ENCODE results near the gene CASZ1.

Gene CASZ1

DNA sequence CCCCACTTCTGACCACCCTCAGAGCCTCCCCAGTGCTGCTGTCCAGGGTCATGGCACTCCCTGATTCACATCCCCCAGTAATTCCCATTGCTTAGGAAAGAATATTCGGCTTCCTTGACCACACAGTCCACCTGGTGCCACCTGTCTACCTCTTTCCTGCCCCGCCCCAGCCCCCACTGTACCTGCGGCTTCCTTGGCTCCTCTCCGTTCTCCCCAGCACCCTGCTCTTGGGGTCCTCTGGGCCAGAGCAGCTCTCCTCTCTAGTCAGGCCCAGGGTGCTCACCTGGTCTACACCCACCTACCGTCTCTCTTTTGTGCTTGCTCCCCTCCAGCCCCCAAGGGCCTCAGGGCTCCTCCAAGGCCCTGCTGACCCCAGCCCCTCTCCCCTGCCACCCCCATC is 179.1 kb downstream of the CASZ1 start:
- no peak for DNase-seq

DNA sequence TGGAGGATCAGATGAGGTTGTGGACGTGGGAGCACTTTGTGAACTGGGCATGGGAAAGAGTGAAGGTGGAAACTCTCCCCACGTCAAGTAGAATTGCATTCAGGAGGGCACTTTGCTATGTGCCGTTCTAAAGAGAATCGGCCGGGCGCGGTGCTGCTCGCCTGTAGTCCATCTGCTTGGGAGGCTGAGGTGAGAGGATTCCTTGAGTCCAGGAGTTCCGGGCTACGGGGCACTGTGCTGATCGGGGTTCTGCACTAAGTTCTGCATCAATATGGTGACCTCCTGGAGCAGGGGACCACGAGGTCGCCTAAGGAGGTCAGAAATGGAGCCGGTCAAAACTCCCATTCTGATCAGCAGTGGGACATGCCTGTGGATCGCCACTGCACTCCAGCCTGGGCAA is 179.8 kb downstream of the CASZ1 start:
- no peak for DNase-seq

DNA sequence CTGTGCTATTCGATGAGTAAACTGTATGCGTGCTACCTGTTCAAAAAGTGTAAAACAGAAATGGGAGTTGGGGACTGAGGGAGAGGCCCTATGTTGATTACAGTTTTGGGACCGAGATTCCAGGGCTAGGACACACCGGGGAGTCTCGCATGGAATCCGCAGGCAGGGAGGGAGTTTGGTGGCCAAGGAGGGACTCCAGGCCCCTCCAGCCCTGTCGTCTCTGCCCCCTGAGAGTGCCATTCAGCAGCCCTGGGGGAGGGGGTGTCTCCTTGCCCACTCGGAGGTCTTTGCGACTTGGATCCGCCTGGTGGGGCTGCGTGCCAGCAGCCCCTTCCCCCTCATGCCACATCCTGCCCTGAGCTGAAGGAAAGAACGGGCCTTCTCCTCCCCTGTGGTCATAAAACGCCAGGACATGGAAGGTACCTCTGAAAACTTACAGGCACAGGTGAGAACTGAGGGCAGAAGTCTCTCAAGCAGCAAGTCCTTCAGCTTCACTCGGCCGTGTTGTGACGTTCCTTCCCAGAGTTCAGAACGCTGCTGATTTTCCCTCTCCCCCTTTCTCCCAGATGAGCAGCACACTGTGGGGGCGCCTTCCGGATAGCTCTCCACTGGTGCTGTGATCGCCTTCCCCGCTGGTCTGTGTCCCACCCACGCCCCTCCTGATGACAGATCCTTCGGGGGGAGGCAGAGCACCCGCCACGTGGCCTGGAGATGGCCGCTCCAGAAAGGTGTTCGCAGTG is 180.3 kb downstream of the CASZ1 start:
- DNase-seq, result no peak

DNA sequence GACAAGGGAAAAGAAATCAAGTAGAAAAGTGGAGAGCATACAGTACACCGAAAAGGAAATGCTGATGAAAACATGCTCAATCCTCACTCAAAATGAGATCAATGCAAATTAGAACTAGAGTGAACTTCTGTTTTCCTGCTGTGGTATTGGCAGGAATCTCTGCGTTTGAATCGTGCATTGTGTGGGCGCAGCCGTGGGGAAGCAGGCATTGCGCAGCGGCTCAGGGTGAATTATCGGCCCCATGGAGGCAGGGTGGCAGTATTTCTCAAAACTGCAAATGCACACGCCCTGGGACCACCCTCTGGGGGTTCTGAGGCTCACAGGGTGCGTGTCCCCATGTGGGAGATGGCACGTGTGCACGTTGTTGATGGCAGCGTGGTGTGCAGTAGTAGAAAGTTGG is 181.1 kb downstream of the CASZ1 start:
- DNase-seq, result no peak

DNA sequence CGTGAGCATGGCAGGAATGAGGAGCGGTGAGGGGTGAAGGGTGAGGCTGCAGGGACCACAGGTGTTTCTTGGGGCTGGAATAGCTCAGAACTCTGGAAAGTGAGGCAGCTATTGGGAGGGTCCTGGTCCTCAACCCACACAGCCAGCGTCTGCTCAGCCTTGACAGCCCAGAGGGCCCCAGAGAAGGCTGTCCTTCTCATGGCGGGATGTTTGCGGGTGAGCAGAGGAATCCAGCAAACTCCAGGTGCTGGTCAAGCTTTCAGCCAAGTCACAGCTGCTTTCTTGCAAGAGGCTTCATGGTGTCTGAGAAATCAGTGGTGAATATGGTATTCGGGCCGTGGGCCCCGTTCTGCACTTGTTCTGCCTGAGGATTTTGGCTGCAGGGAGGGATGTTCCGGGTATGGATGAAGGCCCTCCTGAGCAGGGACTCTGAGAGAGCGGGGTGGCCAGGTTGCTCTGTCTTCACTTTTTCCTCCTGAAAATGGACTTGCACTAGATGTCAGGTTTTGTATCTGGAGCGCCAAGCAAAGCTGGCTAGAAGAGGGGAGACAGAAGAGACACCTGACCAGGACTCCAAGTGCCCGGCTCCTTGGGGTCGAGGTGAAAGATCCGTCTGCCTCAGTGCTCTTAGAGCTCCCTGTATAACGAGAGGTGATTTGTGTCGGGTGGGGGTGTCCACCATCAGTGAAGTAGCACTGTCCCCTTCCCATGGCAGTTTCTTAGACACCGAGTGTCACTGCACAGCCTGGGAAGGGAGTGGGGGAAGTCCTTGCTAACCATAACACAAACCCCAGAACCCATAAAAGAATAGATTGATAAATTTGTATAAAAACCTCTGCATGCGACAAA is 181.8 kb downstream of the CASZ1 start:
- DNase-seq, result no peak

DNA sequence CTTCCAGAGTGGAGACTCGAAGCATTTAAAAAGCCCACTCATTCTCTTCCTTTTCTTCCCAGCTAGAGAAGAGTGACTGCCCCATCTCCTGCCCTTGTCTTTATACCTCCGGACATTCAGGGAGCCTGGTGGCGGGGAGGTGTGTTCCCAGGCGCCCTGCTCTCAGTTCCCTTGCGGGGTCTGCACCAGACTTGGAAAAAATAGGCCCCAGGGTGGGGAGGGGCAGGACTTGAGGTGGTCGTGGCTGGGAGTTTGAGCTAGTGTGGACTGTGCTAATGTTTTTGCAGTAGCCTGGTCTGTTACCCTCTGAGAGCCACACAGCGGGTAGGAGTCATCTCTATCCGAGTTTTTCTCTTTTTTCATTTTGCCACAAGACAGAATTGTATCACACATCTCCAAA is 182.6 kb downstream of the CASZ1 start:
- no peak for DNase-seq

DNA sequence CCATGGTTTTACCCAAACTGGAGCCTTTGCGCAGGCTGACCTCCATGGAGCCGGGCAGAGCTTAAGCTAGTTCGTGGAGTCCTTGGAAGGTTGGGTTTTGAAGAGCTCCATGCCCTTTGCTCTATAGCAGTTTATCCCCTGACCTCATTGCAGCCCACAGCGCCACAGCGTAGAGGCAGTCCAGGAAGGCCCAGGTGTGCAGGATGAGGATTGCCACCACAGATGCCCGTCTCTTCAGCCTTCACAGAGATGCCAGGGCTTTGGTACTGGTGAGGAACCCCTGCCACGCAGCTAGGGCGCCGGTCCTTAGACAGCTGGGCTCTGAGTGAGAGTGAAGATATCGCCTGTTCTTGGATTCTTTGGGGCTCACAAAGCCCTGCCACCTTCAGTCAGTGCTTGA is 183.1 kb downstream of the CASZ1 start:
- DNase-seq, result no peak

DNA sequence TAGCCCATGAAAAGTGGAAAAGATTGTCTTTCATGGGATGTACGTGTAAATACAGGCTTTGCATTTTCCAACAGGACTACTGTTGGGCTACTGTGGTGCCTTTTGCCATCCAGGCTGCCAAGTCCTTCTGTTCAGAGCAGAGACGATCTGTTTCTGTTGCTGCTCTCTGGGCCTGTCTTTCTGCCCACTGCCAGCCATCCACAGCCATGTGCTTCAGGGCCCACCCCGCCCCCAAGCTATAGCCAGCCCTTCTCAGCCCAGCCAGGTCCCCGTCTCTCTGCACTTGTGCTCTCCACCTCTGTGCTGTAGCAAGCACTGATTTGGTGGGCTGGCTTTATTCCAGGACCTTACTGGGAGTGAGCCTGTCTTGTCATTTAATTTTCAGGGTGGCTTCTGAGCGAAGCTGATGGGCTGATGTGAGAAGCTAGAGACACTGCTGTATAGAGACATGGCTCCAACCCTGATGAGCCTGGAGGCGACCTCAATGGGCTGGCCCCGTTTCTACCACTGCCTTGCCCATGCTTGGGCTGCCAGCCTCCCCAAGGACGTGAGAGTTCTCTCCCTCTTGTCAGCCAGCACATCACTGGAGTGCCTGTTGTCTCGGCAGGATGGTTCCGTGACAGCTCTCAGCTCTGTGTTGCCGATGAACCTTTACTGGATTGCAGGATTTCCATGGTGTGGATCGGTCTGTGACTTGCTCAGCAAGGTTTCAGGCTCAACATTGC is 183.8 kb downstream of the CASZ1 start:
- no peak for DNase-seq

DNA sequence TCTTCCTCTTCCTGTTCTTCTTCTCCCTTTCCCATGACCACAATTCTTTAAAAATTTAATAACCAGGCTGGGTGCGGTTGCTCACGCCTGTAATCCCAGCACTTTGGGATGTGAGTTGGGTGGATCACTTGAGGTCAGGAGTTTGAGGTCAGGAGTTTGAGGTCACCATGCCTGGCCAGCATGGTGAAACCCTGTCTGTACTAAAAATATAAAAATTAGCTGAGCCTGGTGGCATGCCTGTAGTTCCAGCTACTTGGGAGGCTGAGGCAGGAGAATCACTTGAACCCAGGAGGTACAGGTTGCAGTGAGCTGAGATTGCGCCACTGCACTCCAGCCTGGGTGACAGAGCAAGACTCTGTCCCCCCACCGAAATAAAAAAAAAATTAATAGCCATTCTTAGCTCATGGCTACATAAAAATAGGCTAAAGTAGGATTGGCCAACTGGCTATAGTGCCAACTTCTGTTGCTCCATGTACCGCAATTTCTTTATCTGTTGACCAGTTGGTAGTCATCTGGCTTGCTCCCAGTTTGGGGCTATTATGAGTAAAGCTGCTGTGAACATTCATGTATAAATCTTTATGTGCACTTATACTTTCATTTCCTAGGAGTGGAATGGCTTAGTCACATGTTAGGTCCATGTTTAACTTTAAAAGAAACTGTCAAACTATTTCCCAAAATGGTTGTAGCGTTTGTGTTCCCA is 185.4 kb downstream of the CASZ1 start:
- no peak for DNase-seq

DNA sequence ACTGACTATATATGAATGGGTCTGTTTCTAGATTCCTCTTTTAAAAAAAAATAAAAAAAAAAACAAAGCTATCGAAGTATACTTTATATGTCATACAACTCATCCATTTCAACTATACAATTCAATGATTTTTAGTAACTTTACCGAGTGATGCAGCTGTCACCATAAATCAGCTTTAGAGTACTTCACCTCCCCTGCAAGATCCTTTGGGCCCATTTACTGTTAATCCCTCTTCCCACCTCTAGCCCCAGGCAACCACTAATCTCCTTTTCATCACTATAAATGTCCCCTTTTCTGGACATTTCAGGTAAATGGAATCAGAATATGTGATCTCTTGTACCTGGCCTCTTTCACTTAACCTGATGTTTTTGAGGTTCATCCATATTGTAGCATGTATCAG is 187.8 kb downstream of the CASZ1 start:
- DNase-seq, result no peak

DNA sequence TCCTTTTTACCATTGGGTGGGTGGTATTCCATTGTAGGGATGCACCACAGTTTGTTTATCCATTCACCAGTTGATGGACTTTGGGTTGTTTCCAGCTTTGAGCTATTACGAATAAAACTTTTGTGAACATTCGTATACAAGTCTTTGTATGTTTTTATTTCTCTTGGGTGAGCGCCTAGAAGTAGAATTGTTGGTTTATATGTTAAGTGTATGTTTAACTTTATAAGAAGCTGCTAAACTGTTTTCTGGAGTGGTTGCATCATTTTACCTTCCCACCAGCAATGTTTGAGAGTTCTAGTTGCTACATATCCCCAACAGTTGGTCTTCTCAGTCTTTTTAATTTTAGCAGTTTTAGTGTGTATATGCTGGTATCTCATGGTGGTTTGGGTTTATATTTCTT is 189.2 kb downstream of the CASZ1 start:
- DNase-seq, result no peak

DNA sequence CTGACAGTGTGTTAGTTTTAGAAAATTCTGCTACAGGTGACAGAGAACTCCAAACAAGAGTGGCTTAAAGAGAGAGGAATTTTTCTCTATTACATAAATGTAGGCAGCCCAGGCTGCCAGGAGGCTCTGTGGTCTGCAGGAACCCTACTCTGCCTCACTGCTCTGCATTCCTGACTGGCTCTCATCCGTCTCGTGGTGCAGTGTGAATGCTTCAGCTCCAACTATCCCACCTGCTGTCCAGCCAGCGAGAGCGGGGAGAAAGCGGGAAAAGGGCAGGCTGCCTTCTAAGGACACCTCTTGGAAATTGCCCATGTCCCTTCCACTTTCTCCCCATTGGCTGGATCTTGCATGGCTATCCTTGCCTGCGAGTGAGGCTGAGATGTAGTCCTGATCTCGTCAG is 190.4 kb downstream of the CASZ1 start:
- DNase-seq, result no peak

DNA sequence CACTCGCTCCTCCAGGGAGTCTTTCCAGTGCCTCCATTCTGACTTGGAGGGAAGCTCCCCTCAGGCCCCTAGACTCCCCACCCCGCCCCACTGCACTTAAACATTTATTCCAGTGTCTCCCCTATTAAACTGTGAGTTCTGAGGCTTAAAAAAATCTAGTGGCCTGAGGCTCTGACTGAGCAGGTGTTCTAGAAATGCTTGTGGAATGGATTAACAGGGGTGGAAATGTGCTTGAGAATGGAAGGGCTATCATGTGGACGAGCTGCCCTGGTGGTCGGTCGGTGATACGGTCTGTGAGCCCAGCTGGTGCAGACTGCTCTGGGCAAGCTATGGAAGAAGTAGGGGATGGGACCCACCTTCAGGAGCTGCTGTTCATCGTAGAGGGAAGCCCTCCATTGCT is 191.5 kb downstream of the CASZ1 start:
- no peak for DNase-seq

DNA sequence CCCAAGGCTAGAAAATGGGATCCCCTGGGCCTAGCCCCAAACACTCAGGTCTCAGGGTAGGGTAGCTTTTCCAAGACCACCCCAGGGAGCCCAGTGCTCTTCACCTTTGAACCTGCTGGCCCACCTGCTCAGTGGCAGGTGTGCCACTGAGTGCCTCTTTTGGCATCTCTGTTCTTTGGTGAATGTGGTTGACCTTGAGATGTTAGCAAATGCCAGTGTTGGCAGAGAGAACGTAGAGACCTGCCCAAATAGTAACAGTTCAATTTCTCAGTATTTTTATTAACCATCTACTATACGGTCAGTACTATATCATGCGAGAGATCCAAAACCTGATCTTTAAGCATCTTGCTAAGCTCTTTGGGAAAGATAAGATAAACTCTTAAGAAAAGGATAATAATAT is 193.5 kb downstream of the CASZ1 start:
- DNase-seq, result no peak

DNA sequence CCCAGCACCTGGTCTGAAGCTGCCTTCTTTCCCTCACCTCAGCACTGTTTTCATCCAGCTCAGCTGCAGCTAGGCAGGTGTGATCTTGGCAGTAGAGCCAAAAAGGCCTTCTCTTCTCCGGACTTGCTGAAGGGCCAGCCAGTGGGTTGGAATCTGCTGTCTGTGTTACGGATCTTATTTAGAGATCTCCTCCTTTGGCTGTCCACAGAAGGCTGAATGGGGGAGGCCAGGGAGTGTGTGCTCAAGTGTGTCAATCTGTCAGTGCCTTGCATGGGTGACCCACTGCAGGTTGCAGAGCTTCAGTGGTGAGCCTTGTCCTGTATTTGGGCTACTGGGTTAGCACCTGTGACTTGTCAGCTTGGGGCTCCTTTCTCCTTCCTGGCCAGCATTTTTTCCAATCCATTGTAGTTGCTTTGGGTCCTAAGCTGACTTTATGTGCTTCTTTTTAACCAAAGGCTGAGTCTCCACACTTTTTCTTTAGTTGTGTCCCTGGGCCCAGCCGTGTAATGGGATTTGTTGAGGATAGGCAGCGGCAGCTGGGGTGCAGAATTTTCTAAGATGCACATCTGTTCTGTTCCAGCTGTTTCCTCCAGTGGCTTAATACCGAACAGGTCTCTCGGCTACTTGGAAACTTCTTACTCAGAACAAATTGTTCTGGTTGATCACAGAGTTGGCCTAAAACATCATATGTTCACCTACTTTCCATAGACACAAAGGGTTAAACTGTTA is 194.9 kb downstream of the CASZ1 start:
- DNase-seq, result no peak

DNA sequence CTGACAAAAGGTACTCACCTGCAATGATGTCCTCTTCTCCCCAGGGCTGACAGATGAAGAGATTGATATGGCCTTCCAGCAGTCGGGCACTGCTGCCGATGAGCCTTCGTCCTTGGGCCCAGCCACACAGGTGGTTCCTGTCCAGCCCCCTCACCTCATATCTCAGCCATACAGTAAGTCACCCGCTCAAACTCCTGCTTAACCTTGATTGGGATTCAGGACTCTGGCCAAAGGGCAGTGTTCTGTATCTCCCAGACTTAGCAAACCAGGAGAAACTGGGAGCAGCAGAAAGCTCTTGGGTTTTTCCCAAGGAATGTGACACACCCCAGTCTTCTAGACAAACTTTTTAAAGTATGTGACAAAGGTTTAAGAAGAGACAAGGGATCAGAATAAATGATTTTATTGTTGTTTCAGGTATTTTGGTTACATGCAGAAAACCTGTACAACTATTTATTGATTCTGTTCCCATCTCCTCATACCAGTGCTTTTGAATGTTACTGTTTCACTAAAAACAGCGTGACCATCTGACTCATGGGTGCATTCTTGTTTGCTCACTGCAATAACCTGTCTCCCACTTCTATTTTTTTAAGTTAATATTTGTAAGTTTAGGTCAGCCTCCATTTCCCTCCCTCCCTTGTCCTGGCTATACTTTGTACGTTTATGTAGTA is 197.1 kb downstream of the CASZ1 start:
- DNase-seq, result no peak

DNA sequence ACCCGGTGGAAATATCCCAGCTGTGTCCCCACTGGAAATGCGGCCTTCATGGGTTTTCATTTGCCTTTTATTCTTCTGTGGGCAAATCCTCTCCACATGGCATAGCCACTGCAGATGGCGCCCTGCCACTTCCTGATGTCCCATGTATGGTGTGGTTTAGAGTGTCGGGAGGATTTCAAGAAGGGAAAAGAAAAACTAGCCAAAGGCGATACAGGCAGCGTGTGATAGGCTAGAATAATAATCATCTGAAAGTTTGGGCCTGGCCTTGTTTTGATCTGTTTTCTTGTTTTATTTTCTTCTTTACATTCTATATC is 198.1 kb downstream of the CASZ1 start:
- DNase-seq, result no peak

DNA sequence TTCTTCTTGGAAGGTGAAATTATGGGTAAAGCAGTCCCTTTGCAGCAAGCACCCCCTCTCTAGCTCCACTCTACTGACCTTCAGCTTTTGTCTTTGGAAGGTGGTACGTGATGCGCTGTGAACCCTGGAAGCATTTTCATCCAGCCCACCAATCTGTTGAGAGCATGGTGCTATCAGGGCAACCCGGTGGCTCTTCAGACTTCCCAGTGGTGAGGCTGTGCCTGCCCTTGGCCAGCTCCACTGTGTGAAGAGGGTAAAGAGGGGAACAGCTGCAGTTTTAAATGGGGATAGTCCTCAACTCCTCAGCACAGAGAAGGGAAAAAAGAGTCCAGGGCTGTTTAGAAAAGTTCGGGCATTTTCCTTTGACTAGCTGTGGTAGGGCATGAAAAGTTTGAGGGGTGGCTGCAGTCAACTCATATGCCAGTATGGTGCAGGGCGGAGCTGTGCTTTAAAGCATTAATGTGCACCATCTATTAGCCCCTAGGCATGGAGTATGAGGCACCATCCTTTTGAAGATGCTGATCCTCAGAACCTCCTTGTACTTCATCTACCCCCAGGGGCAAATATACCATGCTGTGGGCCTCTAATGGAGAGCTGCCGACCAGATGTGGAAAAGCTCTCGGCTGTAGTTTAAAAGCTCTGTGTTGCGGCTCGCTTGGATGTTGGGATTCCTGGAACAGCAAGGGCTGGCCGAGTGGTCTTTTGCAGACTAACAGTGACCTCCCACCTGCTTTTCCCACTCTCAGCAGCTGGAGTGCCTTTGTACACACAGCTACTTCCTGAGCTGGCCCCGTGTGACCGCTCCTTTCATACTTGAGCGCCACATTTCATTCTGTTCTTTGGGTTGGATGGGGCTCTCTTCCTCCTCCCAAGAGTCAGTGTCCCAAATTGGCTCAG is 198.7 kb downstream of the CASZ1 start:
- no peak for DNase-seq

DNA sequence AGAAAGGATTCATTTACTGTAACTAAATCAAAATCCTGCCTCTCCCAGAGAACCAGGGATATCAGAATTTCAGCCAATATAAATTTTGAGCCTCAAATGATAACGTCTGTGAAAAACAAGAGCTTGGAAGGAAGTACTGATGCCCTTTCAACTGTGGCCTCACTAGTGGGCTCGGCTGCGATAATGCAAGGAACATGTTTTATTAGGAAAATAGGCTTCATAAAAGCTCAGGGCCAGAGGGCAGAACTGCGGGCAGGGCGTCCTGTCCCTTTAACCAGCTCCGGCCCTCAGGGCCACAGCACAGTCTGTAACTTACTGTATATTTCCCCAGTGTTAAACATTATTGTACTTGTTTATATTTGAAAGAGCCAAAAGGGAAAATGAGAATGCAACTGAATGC is 199.7 kb downstream of the CASZ1 start:
- DNase-seq, result no peak

DNA sequence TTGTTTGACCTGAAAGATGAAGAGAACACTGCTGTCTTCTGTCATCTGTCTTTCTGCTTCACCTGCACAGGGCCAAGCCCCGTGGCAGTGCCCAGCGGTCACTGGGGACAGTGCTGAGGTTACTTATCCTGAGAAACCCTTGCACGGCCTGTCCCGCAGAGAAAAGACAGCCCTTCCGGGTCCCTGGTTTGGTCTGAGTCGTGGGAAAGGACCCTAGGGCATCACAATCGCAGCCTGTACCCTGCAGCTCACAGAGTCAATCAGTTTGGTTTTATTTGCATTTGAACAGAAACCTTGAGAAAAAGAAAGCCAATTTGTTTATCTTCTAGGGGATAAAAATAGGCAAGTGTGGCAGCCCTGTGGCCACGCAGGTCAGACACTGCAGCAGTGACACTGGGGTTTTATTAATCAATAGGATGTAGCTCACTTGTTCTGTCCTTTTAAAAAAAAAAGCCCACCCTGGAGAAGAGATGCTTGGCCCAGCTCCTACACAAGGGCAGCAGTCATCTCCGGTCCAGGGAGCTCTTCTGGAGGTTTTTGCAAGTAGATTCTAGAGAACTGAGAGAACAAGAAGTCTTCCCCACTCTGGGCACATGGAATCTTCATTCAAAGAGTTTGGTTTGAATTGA is 201.7 kb downstream of the CASZ1 start:
- DNase-seq, result no peak

DNA sequence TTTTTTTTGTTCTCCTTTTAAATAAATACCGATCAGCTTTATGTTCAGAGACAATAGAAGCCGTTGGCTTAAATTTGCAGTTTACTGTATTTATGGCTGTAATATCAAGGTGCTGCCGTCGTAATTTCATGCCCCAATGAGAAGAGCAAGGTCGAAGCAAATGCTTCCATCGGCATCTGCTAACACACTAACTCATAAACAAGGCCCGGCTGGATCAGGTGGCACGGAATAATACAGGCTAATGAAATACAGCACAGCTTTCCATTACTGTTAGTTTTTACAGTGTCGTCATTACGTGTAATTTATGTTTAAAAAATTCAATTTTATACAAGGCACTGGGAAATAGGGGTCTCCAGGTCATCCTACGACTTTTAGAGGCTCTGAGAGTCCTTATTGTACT is 202.7 kb downstream of the CASZ1 start:
- no peak for DNase-seq

Measured in stimulated activated CD4-positive, alpha-beta T cell treated with anti-CD3 and anti-CD28 coated beads, Interleukin-4, amount 100 ng/mL, for 24 hours (primary cell).